HUES48 (cell line): Measurements from ENCODE around the gene SLC13A4.

Experiments used
- H3K27ac ChIP-seq: one replicate; pipeline ENCODE4 v1.7.0; 2013; ENCODE audit warnings: low read depth, low read length, inconsistent platforms
- H3K27me3 ChIP-seq: 2 replicates; pipeline ENCODE4 v1.6.1; 2013; ENCODE audit warnings: mild to moderate bottlenecking, low read length; ENCODE audit not compliant: control insufficient read depth, insufficient read depth
- H3K36me3 ChIP-seq: 2 replicates; pipeline ENCODE4 v1.6.1; 2013; ENCODE audit warnings: low read length; ENCODE audit not compliant: control insufficient read depth, insufficient read depth
- H3K4me1 ChIP-seq: 2 replicates; pipeline ENCODE4 v1.6.1; 2013; ENCODE audit warnings: mild to moderate bottlenecking, low read length; ENCODE audit not compliant: control insufficient read depth, insufficient read depth
- H3K4me3 ChIP-seq: 2 replicates; pipeline ENCODE4 v1.5.1; 2013; ENCODE audit warnings: mild to moderate bottlenecking, low read depth, low read length
- H3K9ac ChIP-seq: 2 replicates; pipeline ENCODE4 v1.6.1; 2013; ENCODE audit warnings: mild to moderate bottlenecking, low read depth, low read length, moderate library complexity
- H3K9me3 ChIP-seq: 2 replicates; pipeline ENCODE4 v1.6.1; 2013; ENCODE audit warnings: low read length; ENCODE audit not compliant: control insufficient read depth, insufficient read depth

Gene SLC13A4

DNA sequence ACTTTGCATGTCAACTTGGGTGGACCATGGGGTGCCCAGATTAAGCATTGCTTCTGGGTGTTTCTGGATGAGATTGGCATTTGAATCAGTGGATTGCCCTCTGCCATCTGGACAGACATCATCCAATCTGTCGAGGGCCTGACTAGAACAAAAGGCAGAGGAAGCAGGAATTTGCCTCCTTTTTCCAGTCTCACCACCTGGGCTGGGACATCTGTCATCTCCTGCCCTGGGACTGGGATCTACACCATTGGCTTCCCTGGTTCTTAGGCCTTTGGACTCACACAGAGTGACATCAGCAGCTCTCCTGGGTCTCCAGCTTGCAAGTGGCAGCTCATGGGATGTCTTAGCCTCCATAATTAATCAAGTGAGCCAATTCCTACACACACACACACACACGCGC, 10.3 kb downstream of the SLC13A4 start:
- Histone ChIP-seq H3K27ac (no peak overlapping the region), H3K27me3 (no peaks in the 10 kb centered on the region), H3K4me1 (peaks cover 14% of the 10 kb centered on the region; the same call in 1 of the 2 replicates), H3K36me3 (no peaks in the 10 kb centered on the region), H3K9me3 (no peaks in the 10 kb centered on the region), H3K4me3 (no peak overlapping the region), H3K9ac (no peak overlapping the region)

DNA sequence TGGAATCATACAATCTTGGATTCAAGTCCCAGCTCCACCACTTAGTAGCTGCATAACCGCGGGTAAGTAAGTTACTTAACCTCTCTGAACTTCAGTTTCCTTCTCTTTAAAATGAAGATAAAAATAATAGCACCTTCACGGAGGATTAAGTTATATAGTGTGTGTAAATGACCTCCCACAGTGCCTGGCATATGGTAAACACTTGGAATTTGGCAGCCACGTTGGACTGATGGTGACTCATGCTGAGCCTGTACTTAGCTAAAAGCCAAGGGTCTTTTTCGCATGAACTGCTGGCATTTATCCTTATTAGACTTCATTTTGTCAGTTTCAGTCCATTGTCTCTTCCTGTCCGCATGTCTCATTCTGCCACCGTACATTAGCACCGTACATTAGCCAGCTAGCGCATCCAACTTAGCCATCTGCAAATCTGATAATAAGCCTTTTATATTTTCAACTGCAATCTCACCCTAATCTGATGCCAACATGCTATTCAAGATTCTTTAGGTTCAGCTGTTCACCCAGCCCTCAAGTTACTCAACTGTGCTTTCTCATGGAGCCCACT, 11.2 kb downstream of the SLC13A4 start:
- no peaks in the 10 kb centered on the region for H3K36me3 ChIP-seq
- H3K9me3 ChIP-seq, result no peaks in the 10 kb centered on the region
- no peaks in the 10 kb centered on the region for H3K27me3 ChIP-seq
- no peak overlapping the region for H3K9ac ChIP-seq
- H3K4me3 ChIP-seq, result no peak overlapping the region
- peaks cover 14% of the 10 kb centered on the region; the same call in 1 of the 2 replicates for H3K4me1 ChIP-seq
- H3K27ac ChIP-seq, result no peak overlapping the region

DNA sequence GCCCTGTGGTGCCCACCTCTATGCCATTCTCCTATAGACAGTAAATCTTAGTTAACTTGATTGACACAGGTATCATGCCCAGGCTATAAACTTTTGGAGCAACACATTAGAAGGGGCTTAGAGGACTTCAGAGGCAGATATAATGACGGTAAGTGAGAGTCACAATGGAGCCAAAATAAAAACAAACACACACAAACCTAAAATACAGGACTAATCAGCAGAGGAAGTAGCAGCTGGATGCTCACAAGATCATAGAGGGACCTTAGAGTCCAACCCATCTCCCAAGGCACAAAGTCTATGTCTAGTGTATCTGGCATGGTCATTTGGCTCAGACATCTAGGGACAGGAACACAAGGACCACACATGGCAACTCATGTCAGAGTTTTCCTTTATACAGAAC, 12.3 kb downstream of the SLC13A4 start:
- Histone ChIP-seq H3K4me1 (peaks cover 18% of the 10 kb centered on the region; the same call in 1 of the 2 replicates), H3K9me3 (no peaks in the 10 kb centered on the region), H3K27me3 (no peaks in the 10 kb centered on the region), H3K4me3 (no peak overlapping the region), H3K9ac (no peak overlapping the region), H3K36me3 (no peaks in the 10 kb centered on the region), H3K27ac (no peak overlapping the region)

DNA sequence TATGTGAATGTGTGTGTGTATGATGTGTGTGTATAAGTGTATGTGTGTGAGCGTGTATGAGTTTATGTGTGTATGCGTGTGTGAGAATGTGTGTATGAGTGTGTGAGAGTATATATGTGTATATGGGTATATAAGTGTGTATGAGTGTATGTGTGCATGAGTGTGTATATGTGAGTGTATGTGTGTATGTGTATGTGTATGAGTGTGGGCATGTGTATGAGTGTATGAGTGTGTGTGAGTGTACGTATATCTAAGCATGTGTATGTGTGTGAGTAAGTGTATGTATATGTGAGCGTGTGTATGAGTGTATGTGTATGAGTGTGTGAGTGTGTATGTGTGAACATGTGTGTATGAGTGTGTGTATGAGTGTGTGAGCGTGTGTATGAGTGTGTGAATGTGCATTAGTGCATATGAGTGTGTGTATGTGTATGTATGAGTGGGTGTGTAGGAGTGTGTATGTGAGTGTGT, 12.9 kb downstream of the SLC13A4 start:
- Histone ChIP-seq H3K4me1 (peaks cover 20% of the 10 kb centered on the region; the same call in 1 of the 2 replicates), H3K27ac (no peak overlapping the region), H3K36me3 (no peaks in the 10 kb centered on the region), H3K9ac (no peak overlapping the region), H3K4me3 (no peak overlapping the region), H3K27me3 (no peaks in the 10 kb centered on the region), H3K9me3 (no peaks in the 10 kb centered on the region)

DNA sequence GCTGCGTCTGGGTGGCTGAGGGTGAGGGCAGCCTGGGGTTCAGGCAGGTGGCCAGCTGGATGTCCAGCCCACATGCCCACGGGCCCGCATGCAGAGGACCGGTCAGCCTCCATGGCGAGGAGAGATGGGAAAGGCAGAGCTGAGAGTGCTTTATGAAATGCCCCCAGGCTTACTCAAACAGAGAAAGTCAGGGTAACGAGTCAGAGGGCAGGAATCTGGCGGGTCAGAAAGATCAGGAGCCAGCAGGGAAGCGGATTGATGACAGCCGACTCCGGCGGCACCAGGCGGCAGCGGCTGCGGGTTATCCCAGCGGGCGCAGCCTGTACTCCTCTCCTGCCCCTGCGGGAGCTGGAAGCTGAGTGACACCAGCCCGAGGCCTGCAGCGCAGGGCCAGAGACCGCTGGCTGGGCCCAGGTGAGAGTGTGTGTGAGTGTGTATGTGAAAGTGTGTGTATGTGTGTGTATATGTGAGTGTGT, 13.4 kb downstream of the SLC13A4 start:
- H3K9ac ChIP-seq, result no peak overlapping the region
- H3K4me3 ChIP-seq, result no peak overlapping the region
- no peaks in the 10 kb centered on the region for H3K27me3 ChIP-seq

DNA sequence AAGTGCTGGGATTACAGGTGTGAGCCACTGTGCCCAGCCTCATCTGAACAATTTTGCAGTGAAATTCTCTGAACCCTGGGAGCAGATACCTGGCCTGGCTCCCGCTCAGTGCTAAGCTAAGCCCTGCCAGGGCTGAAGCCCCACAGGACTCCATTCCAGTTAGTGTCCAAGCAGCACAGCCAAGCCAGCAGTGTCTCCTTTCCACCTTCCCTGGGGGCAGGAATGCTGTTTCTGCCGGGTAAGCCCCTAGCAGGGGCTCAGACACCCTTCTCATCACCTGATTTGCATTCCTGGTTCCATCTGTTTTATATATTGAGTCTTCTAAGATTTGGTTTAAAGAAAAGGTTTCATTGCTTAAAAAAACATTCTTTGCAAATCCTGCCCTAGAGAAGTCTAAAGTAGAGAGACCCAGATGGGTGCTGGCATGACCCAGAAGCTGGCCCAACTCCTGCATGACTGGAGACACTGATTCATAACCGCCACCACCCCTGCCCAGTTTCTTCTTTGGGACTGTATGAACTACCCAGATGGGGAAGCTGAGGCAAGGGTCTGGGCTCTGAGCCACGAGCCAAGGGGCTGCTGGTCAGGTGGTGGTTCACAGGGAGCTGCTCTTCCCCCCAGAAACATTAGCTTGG, 14.0 kb downstream of the SLC13A4 start:
- Histone ChIP-seq H3K9ac (no peak overlapping the region), H3K9me3 (no peaks in the 10 kb centered on the region), H3K27ac (peak overlapping the region; percentile 60), H3K36me3 (no peaks in the 10 kb centered on the region), H3K4me1 (peaks cover 20% of the 10 kb centered on the region; the same call in 1 of the 2 replicates), H3K27me3 (no peaks in the 10 kb centered on the region), H3K4me3 (no peak overlapping the region)

More for the DNA sequence above, 13.4 kb downstream of the SLC13A4 start:
- Histone ChIP-seq H3K36me3 (no peaks in the 10 kb centered on the region), H3K9me3 (no peaks in the 10 kb centered on the region), H3K27ac (peak overlapping the region; percentile 60), H3K4me1 (peaks cover 20% of the 10 kb centered on the region; the same call in 1 of the 2 replicates)

DNA sequence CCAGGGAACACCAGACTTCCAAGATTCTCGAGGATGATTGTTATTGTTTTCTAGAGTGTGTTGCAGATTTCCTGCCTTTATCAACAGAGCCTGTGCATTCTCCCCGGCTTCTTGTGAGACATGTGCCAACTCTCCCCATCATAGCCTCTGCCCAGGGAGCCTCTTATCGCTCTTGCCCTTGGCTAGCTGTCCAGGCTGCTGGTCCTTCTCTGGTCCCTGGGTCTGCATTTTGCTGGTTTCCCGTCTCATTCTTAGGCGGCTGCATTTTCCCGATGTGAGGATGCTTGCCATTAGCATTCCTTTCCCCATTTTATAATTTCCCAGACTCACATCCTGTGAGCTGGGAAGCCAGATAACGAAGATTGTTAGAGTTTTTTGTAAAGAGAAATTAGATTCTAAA, 15.2 kb downstream of the SLC13A4 start:
- H3K27me3 ChIP-seq, result no peaks in the 10 kb centered on the region
- H3K36me3 ChIP-seq, result no peaks in the 10 kb centered on the region
- H3K4me1 ChIP-seq, result peaks cover 20% of the 10 kb centered on the region; the same call in 1 of the 2 replicates
- no peak overlapping the region for H3K9ac ChIP-seq
- H3K27ac ChIP-seq, result no peak overlapping the region
- no peak overlapping the region for H3K4me3 ChIP-seq
- no peaks in the 10 kb centered on the region for H3K9me3 ChIP-seq

DNA sequence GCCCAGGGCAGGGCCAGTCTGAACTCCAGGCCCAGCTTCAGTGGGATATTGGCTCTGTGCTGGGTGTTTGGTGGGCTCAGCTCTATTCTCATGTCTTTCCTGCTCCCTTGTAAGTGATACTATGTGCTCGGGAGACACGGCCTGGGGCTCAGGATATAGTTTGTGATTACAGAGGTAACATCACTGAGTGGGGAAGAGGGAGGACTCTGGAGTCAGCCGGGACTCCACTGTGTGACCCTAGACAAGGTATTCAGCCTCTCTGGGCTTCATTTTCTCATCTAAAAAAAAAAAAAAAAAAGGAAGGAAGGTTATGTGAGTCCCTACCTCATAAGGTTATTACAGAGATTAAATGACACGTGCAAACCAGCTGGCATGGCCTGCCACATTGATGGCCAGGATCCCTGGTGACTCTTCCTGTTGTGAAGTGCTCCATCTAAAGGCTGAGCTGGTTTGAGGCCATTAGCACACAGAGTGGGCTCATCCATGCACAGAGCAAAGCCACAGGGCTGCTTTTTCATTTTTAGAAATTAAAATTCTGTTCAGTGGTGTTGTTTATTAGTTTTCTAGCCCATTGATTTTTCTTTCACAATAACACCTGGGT, 15.7 kb downstream of the SLC13A4 start:
- Histone ChIP-seq H3K4me3 (no peak overlapping the region), H3K9me3 (no peaks in the 10 kb centered on the region), H3K27ac (no peak overlapping the region), H3K27me3 (no peaks in the 10 kb centered on the region), H3K4me1 (peaks cover 20% of the 10 kb centered on the region; the same call in 1 of the 2 replicates), H3K36me3 (no peaks in the 10 kb centered on the region), H3K9ac (no peak overlapping the region)

DNA sequence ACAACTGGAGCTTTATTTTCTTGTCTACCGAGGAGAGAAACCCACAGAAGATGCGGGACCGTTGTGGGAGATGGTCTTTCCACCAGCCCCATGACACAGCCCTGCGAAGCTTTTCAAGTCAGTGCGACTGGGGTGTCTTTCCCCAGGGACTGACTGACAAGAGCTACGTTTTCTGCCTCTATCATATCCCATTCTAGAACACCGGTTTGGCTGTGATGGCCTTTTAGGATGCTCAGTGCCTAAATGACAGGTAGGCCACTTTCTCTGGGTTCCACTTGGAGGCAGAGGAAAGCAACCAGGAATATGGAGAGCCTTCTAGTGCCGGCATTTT, 16.9 kb downstream of the SLC13A4 start:
- Histone ChIP-seq H3K9me3 (no peaks in the 10 kb centered on the region), H3K36me3 (no peaks in the 10 kb centered on the region), H3K27me3 (no peaks in the 10 kb centered on the region), H3K4me1 (peaks cover 20% of the 10 kb centered on the region; the same call in 1 of the 2 replicates), H3K9ac (no peak overlapping the region), H3K4me3 (no peak overlapping the region), H3K27ac (no peak overlapping the region)

DNA sequence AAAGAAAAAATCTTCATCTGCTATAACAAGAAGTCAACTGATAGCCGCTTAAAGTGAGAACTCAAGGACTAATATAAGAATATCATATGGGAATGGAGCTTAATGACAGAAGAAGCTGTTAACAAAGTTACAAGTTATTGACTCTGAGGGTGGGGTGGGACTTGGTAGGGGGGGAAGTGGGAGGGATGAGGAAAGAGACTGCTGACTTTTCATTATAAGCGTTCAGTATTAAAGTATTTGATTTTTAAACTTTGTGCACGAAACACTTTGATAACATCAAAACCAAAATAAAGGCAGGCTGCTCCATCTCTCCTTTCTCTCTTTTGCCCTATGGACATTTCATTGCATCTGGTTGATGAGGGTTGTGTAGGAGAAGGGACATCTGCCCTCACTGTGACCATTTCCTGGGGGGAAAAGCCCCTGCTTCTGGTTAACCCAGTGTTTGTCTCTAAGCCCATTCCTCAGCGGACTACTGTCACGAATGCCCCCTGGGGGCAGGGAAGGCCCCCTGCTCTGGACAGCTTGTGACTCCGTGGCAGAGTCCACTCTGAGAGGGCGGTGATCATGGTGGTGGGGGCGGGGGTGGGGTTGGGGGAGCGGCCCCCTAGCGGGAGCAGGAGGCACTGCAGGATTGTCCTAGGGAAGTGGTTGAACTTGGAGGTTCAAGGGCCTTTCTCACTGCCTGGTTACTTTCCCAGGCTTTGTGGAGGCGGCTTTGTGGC, 17.4 kb downstream of the SLC13A4 start:
- Histone ChIP-seq H3K9ac (no peak overlapping the region), H3K27ac (no peak overlapping the region), H3K36me3 (no peaks in the 10 kb centered on the region), H3K9me3 (no peaks in the 10 kb centered on the region), H3K4me1 (peaks cover 20% of the 10 kb centered on the region; the same call in 1 of the 2 replicates), H3K27me3 (no peaks in the 10 kb centered on the region), H3K4me3 (peak overlapping the region; percentile 47; the same call in 1 of the 2 replicates)
